GM20000 (cell line): ENCODE results near the gene RGS14.
"Not testable (repeated sequence)": the region's sequence is repeated elsewhere in the genome, so short reads cannot be mapped to it uniquely, and the experiment has no call there.

Experiments
- DNase-seq: peaks from one replicate; pipeline ENCODE4 v3.0.0; 2012; ENCODE audit warnings: low spot score
- CTCF ChIP-seq: IDR thresholded peaks from 2 replicates; pipeline ENCODE4 v1.5.1; 2012; ENCODE audit warnings: mild to moderate bottlenecking, control low read depth; ENCODE audit errors: extremely low read depth, missing control alignments

RGS14 gene

GRCh38 chr5:177334781-177335700, 22.7 kb upstream of the RGS14 start:
- no peak for DNase-seq
- no peak for TF ChIP-seq CTCF

- DNase-seq: no peak
- no peak for TF ChIP-seq CTCF
Measured at GRCh38 chr5:177335701-177336065, 22.0 kb upstream of the RGS14 start.

- no peak for DNase-seq
- no peak for TF ChIP-seq CTCF
Measured at GRCh38 chr5:177336112-177336511, 21.6 kb upstream of the RGS14 start.

GRCh38 chr5:177336603-177337494, 20.9 kb upstream of the RGS14 start:
- DNase-seq: no peak
- no peak for TF ChIP-seq CTCF

GRCh38 chr5:177338251-177339106, 19.2 kb upstream of the RGS14 start:
- no peak for TF ChIP-seq CTCF

GRCh38 chr5:177339107-177339638, 18.6 kb upstream of the RGS14 start:
- DNase-seq: no peak
- TF ChIP-seq CTCF: no peak

More at GRCh38 chr5:177338251-177339106, 19.2 kb upstream of the RGS14 start:
- DNase-seq: no peak

- DNase-seq: not testable (repeated sequence)
Measured at GRCh38 chr5:177343000-177343399, 14.7 kb upstream of the RGS14 start.
